ENCODE measurements around the gene OLIG2.
A peak's percentile ranks its signal among the peaks of the same experiment; 100 is the strongest.

The OLIG2 gene

GRCh38 chr21:33069243-33069642 lies 43.5 kb downstream of the OLIG2 start:
- peak overlapping the region; percentile 43 to 46 for H3K4me3 Mint-ChIP-seq
- ATAC-seq (replicated peaks) (no peak), DNase-seq (no peak)
- H3K4me1 Mint-ChIP-seq (ENCODE audit: low read depth in 2 of 2) = peaks cover 4 to 14% of the 10 kb centered on the region in 2 donors
- H3K36me3 Mint-ChIP-seq (ENCODE audit: insufficient read depth) = no peaks in the 10 kb centered on the region
- H3K9me3 Mint-ChIP-seq = no peaks in the 10 kb centered on the region
- H3K27me3 Mint-ChIP-seq = peaks cover 74 to 83% of the 10 kb centered on the region in 2 donors
- H3K27ac Mint-ChIP-seq = no peak overlapping the region

DNA sequence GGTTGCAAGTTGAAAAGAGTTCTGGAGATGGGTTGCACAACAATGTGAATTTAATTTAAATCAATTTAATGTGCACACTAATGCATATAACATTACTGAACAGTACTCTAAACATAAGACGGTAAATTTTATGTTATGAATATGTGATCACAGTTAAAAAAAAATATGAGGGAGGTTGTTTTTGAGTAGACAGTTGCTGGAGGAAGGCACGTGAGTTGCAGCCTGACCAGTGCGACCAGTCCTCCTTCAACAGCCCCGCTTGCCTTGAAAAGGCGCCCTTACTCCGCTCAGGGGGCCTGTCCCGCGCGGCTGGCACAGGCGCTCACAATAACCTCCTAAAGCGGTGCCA lies 43.9 kb downstream of the OLIG2 start:
- Mint-ChIP-seq H3K9me3 (no peaks in the 10 kb centered on the region), H3K4me3 (peak overlapping the region; percentile 43 to 46), H3K4me1 (ENCODE audit: low read depth in 2 of 2) (peaks cover 4 to 14% of the 10 kb centered on the region in 2 donors), H3K27ac (no peak overlapping the region), H3K36me3 (ENCODE audit: insufficient read depth) (no peaks in the 10 kb centered on the region), H3K27me3 (peaks cover 73 to 83% of the 10 kb centered on the region in 2 donors)
- no peak for ATAC-seq (replicated peaks)
- no peak for DNase-seq

- ATAC-seq (replicated peaks) = peak; percentile 64
Observed at GRCh38 chr21:33069994-33070743, 44.4 kb downstream of the OLIG2 start, which contains the start of gene OLIG1. Gene OLIG1, plus strand, starts transcription at chr21:33070141. Its CDS starts 106 bp downstream, at chr21:33070247.

GRCh38 chr21:33070744-33070997 lies 44.9 kb downstream of the OLIG2 start:
- Mint-ChIP-seq H3K9me3 (no peaks in the 10 kb centered on the region), H3K27me3 (peaks cover 73 to 81% of the 10 kb centered on the region in 2 donors), H3K4me1 (ENCODE audit: low read depth in 2 of 2) (peaks cover 4 to 14% of the 10 kb centered on the region in 2 donors), H3K36me3 (ENCODE audit: insufficient read depth) (no peaks in the 10 kb centered on the region), H3K4me3 (peak overlapping the region in 1 of 2 donors; percentile 80), H3K27ac (no peak overlapping the region)
- ATAC-seq (replicated peaks) (no peak), DNase-seq (no peak)

More at GRCh38 chr21:33069994-33070743, 44.4 kb downstream of the OLIG2 start, which contains the start of gene OLIG1:
- H3K4me3 Mint-ChIP-seq = peak within 1 kb of the TSS; percentile 80
- no peaks in the 10 kb centered on the region for H3K9me3 Mint-ChIP-seq
- no peaks in the 10 kb centered on the region for H3K36me3 Mint-ChIP-seq (ENCODE audit: insufficient read depth)
- no peak for DNase-seq
- peaks cover 4 to 14% of the 10 kb centered on the region in 2 donors for H3K4me1 Mint-ChIP-seq (ENCODE audit: low read depth in 2 of 2)
- H3K27ac Mint-ChIP-seq = no peak within 1 kb of the TSS
- H3K27me3 Mint-ChIP-seq = peaks cover 72 to 82% of the 10 kb centered on the region in 2 donors

GRCh38 chr21:33070998-33071769 lies 45.4 kb downstream of the OLIG2 start:
- DNase-seq (no peak), ATAC-seq (replicated peaks) (peak; percentile 34)
- Mint-ChIP-seq H3K4me1 (ENCODE audit: low read depth in 2 of 2) (peaks cover 4 to 14% of the 10 kb centered on the region in 2 donors), H3K9me3 (no peaks in the 10 kb centered on the region), H3K27ac (no peak overlapping the region), H3K36me3 (ENCODE audit: insufficient read depth) (no peaks in the 10 kb centered on the region), H3K27me3 (peaks cover 73 to 81% of the 10 kb centered on the region in 2 donors), H3K4me3 (peak overlapping the region; percentile 80)

DNA sequence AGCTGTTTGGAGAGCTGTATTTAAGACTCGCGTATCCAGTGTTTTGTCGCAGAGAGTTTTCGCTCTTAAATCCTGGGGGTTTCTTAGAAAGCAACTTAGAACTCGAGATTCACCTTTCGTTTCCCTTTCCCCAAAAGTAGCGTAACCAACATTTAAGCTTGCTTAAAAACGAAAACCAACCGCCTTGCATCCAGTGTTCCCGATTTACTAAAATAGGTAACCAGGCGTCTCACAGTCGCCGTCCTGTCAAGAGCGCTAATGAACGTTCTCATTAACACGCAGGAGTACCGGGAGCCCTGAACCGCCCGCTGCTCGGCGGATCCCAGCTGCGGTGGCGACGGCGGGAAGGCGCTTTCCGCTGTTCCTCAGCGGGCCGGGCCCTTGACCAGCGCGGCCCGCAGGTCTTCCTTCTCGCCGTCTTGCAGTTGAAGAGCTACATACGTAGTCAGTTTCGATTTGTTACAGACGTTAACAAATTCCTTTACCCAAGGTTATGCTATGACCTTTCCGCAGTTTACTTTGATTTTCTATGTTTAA lies 46.1 kb downstream of the OLIG2 start:
- Mint-ChIP-seq H3K27ac (no peak overlapping the region), H3K4me3 (peak overlapping the region; percentile 80), H3K9me3 (no peaks in the 10 kb centered on the region), H3K36me3 (ENCODE audit: insufficient read depth) (no peaks in the 10 kb centered on the region), H3K4me1 (ENCODE audit: low read depth in 2 of 2) (peaks cover 5 to 15% of the 10 kb centered on the region in 2 donors), H3K27me3 (peaks cover 67 to 81% of the 10 kb centered on the region in 2 donors)
- DNase-seq (no peak), ATAC-seq (replicated peaks) (no peak)

GRCh38 chr21:33073636-33074035 lies 47.9 kb downstream of the OLIG2 start:
- Mint-ChIP-seq H3K36me3 (ENCODE audit: insufficient read depth) (no peaks in the 10 kb centered on the region), H3K9me3 (no peaks in the 10 kb centered on the region), H3K27ac (no peak overlapping the region), H3K27me3 (peaks cover 49 to 81% of the 10 kb centered on the region in 2 donors), H3K4me3 (no peak overlapping the region), H3K4me1 (ENCODE audit: low read depth in 2 of 2) (peaks cover 12 to 17% of the 10 kb centered on the region in 2 donors)
- ATAC-seq (replicated peaks) = no peak
- no peak for DNase-seq

DNA sequence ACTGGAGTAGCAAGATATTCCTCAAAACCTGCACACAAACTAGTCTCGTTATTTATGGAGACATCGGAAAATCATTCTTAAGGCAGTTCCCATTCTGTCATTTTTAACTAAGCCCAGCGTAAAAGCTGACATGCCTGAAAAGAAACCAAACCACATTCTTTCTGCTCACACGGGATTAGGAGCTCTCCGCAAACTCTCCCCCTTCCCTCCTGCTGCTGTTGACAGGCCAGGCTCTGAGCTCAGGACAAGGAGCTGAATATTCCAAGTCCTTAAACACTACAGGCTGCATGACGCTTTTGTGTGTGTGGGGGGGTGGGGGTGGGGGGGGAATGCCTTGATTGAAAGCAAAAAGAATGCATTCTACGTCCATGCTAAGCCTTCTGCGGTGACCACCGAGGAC lies 49.4 kb downstream of the OLIG2 start:
- no peak for ATAC-seq (replicated peaks)
- Mint-ChIP-seq H3K9me3 (no peaks in the 10 kb centered on the region), H3K4me3 (no peak overlapping the region), H3K4me1 (ENCODE audit: low read depth in 2 of 2) (peaks cover 15 to 24% of the 10 kb centered on the region in 2 donors), H3K36me3 (ENCODE audit: insufficient read depth) (no peaks in the 10 kb centered on the region), H3K27me3 (peaks cover 37 to 73% of the 10 kb centered on the region in 2 donors), H3K27ac (no peak overlapping the region)
- DNase-seq = no peak

- no peaks in the 10 kb centered on the region for H3K9me3 Mint-ChIP-seq
Observed at GRCh38 chr21:33075596-33076195, 50.0 kb downstream of the OLIG2 start.

DNA sequence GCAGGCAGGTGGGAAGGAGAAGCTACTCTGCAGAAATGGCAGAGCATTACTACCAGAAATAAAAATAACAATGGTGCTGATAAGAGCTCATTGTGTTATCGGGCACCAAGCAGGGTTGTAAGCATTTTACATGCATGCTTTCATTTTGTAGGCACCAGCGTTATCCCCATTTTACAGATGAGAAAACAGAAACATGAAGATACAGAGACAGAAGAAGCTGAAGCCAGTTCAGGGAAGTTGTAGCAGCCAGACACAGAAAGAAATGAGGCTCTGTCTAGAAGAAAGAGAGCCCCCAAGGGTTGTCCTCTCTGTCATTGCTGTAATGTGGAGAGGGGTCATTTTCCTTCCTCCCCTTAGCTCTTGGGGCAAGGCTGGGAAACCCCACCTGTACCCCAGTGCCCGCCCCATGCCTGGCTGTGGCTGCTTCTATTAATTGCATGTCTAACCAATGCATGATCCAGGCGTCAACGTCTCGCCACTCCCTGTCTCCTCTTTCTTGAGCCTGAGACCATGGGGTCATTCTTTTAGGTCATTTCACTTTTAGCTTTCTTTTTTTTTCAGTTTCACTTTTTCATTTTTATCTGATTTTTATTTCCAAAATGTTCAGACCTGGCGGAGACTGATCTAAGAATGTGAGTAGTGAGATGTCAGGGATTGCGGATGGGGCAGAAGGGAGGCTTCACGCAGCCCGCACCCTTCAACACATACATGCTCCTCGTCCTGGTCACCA lies 51.0 kb downstream of the OLIG2 start:
- H3K9me3 Mint-ChIP-seq = no peaks in the 10 kb centered on the region
- H3K27me3 Mint-ChIP-seq = peaks cover 36 to 73% of the 10 kb centered on the region in 2 donors
- H3K4me3 Mint-ChIP-seq = no peak overlapping the region
- ATAC-seq (replicated peaks) (no peak), DNase-seq (no peak)
- no peak overlapping the region for H3K27ac Mint-ChIP-seq
- H3K4me1 Mint-ChIP-seq (ENCODE audit: low read depth in 2 of 2) = peaks cover 11 to 18% of the 10 kb centered on the region in 2 donors
- no peaks in the 10 kb centered on the region for H3K36me3 Mint-ChIP-seq (ENCODE audit: insufficient read depth)

More at GRCh38 chr21:33075596-33076195, 50.0 kb downstream of the OLIG2 start:
- no peak for ATAC-seq (replicated peaks)
- H3K36me3 Mint-ChIP-seq (ENCODE audit: insufficient read depth) = no peaks in the 10 kb centered on the region
- peaks cover 15 to 24% of the 10 kb centered on the region in 2 donors for H3K4me1 Mint-ChIP-seq (ENCODE audit: low read depth in 2 of 2)
- peaks cover 42 to 79% of the 10 kb centered on the region in 2 donors for H3K27me3 Mint-ChIP-seq
- no peak overlapping the region for H3K4me3 Mint-ChIP-seq
- no peak for DNase-seq
- H3K27ac Mint-ChIP-seq = no peak overlapping the region

All from effector memory CD8-positive, alpha-beta T cell (primary cell).